ENCODE data around the gene FAM124B.

- TF ChIP-seq CTCF (IDR thresholded peaks at IDR 0.05) (no peak), EZH2 (IDR thresholded peaks at IDR 0.05; ENCODE audit: borderline replicate concordance, insufficient read depth, low read depth, low read length, poor library complexity, severe bottlenecking) (no peak)
Observed at GRCh38 chr2:224448236-224448635, 46.3 kb upstream of the FAM124B start.

All from B cell (primary cell).